ENCODE measurements around the gene TSACC.

Gene TSACC

GRCh38 chr1:156373546-156373945 is 35.2 kb downstream of the TSACC start:
- no peak overlapping the region for H3K4me3 ChIP-seq (ENCODE audit: low read length)
- H3K79me2 ChIP-seq (ENCODE audit: low read length) = no peaks in the 10 kb centered on the region
- no peaks in the 10 kb centered on the region for H3K9me2 ChIP-seq (replicated peaks; ENCODE audit: insufficient read depth, low read length)
- TF ChIP-seq CTCF (IDR thresholded peaks at IDR 0.05; ENCODE audit: low read length) (no peak), EZH2phosphoT487 (IDR thresholded peaks at IDR 0.05; ENCODE audit: low read length) (no peak), EZH2 (optimal IDR thresholded peaks at IDR 0.05; ENCODE audit: low read depth, low read length) (no peak)
- peaks cover 6% of the 10 kb centered on the region for H3K4me1 ChIP-seq (ENCODE audit: low read length)
- H3K27ac ChIP-seq (ENCODE audit: low read length) = no peak overlapping the region
- peaks cover 40% of the 10 kb centered on the region for H3K27me3 ChIP-seq (replicated peaks; ENCODE audit: insufficient read depth, low read length)
- no peaks in the 10 kb centered on the region for H3K36me3 ChIP-seq (replicated peaks; ENCODE audit: insufficient read depth, low read length)
- H3F3A ChIP-seq (ENCODE audit: insufficient read depth, low read length) = 0 out of 2 replicates have a peak, but pooled peaks cover 5% of the 10 kb centered on the region
- H3K9me3 ChIP-seq (replicated peaks; ENCODE audit: insufficient read depth, low read length) = no peaks in the 10 kb centered on the region
- H2AFZ ChIP-seq (ENCODE audit: low read length) = no peak overlapping the region
- H3K9ac ChIP-seq (ENCODE audit: low read length) = no peak overlapping the region
- no peak for DNase-seq
- H4K20me1 ChIP-seq (ENCODE audit: insufficient read depth, low read length) = no peaks in the 10 kb centered on the region
- H3K4me2 ChIP-seq (ENCODE audit: low read depth, low read length) = no peak overlapping the region

- Histone ChIP-seq H3K9me3 (replicated peaks; ENCODE audit: insufficient read depth, low read length) (no peaks in the 10 kb centered on the region), H2AFZ (ENCODE audit: low read length) (no peak overlapping the region), H3F3A (ENCODE audit: insufficient read depth, low read length) (no peaks in the 10 kb centered on the region), H3K27me3 (replicated peaks; ENCODE audit: insufficient read depth, low read length) (peaks cover 38% of the 10 kb centered on the region), H4K20me1 (ENCODE audit: insufficient read depth, low read length) (no peaks in the 10 kb centered on the region), H3K9ac (ENCODE audit: low read length) (no peak overlapping the region), H3K4me2 (ENCODE audit: low read depth, low read length) (no peak overlapping the region), H3K36me3 (replicated peaks; ENCODE audit: insufficient read depth, low read length) (no peaks in the 10 kb centered on the region), H3K9me2 (replicated peaks; ENCODE audit: insufficient read depth, low read length) (no peaks in the 10 kb centered on the region), H3K79me2 (ENCODE audit: low read length) (no peaks in the 10 kb centered on the region), H3K4me3 (ENCODE audit: low read length) (no peak overlapping the region), H3K27ac (ENCODE audit: low read length) (no peak overlapping the region), H3K4me1 (ENCODE audit: low read length) (no peaks in the 10 kb centered on the region)
- DNase-seq = no peak
- TF ChIP-seq CTCF (IDR thresholded peaks at IDR 0.05; ENCODE audit: low read length) (no peak), EZH2 (optimal IDR thresholded peaks at IDR 0.05; ENCODE audit: low read depth, low read length) (no peak), EZH2phosphoT487 (IDR thresholded peaks at IDR 0.05; ENCODE audit: low read length) (no peak)
Observed at GRCh38 chr1:156376146-156376545, 37.8 kb downstream of the TSACC start.

GRCh38 chr1:156376958-156377919 is 38.9 kb downstream of the TSACC start:
- Histone ChIP-seq H3K9me2 (replicated peaks; ENCODE audit: insufficient read depth, low read length) (no peaks in the 10 kb centered on the region), H3K27ac (ENCODE audit: low read length) (no peak overlapping the region), H3K36me3 (replicated peaks; ENCODE audit: insufficient read depth, low read length) (no peaks in the 10 kb centered on the region), H3K9ac (ENCODE audit: low read length) (no peak overlapping the region), H3K79me2 (ENCODE audit: low read length) (no peaks in the 10 kb centered on the region), H2AFZ (ENCODE audit: low read length) (no peak overlapping the region), H3K4me3 (ENCODE audit: low read length) (no peak overlapping the region), H3F3A (ENCODE audit: insufficient read depth, low read length) (no peaks in the 10 kb centered on the region), H3K4me2 (ENCODE audit: low read depth, low read length) (no peak overlapping the region), H4K20me1 (ENCODE audit: insufficient read depth, low read length) (no peaks in the 10 kb centered on the region), H3K4me1 (ENCODE audit: low read length) (no peaks in the 10 kb centered on the region), H3K27me3 (replicated peaks; ENCODE audit: insufficient read depth, low read length) (peaks cover 28% of the 10 kb centered on the region), H3K9me3 (replicated peaks; ENCODE audit: insufficient read depth, low read length) (no peaks in the 10 kb centered on the region)
- DNase-seq = no peak
- no peak for TF ChIP-seq CTCF (IDR thresholded peaks at IDR 0.05; ENCODE audit: low read length)
- TF ChIP-seq EZH2phosphoT487 (IDR thresholded peaks at IDR 0.05; ENCODE audit: low read length) = no peak
- TF ChIP-seq EZH2 (optimal IDR thresholded peaks at IDR 0.05; ENCODE audit: low read depth, low read length) = no peak
